A673 (cell line): ENCODE results near the gene CD79A. TPM values are rescaled to one million over a fixed set of nuclear protein-coding genes. Genes with fewer than 3 reads are reported as not detected.

Experiments used
- BruUV-seq: library from RNA; stranded (reverse); fragments of 400-500 nt; replicated peaks from 2 replicates; lab custom pipeline; 2021; lab: Mats Ljungman, UMichigan
- CTCF ChIA-PET: fragments of 300-600 bp; sonication (Branson Sonifier 250); formaldehyde crosslinking; loops from one replicate; lab custom pipeline; 2022; ENCODE audit warnings: antibody characterized with exemption; lab: Charles Lee
- POLR2A ChIA-PET: fragments of 300-600 bp; sonication (Branson Sonifier 250); formaldehyde crosslinking; loops from one replicate; lab custom pipeline; 2022; ENCODE audit warnings: antibody characterized with exemption; ENCODE audit not compliant: low non-redundant PET; lab: Charles Lee
- DNase-seq: peaks from one replicate; pipeline ENCODE4 v3.0.0-alpha.2; 2015; ENCODE audit warnings: low spot score
- H3K27ac ChIP-seq: fragments of 200-600 bp; sonication (generic); 2 replicates; pipeline ENCODE4 v1.5.1; 2016; ENCODE audit warnings: mixed run types, low read depth, mild to moderate bottlenecking, mixed read lengths, antibody characterized with exemption, low read length; ENCODE audit not compliant: poor library complexity, severe bottlenecking
- H3K27me3 ChIP-seq: fragments of 200-600 bp; sonication (generic); replicated peaks from 2 replicates; pipeline ENCODE4 v1.6.1; 2017; ENCODE audit warnings: mixed run types, low read depth, mild to moderate bottlenecking, mixed read lengths, antibody characterized with exemption, low read length; ENCODE audit not compliant: insufficient read depth, poor library complexity
- H3K36me3 ChIP-seq: fragments of 200-600 bp; sonication (generic); 2 replicates; pipeline ENCODE4 v1.6.1; 2016; ENCODE audit warnings: mixed run types, mild to moderate bottlenecking, mixed read lengths, antibody characterized with exemption, low read length; ENCODE audit not compliant: insufficient read depth, poor library complexity, severe bottlenecking
- H3K4me1 ChIP-seq: fragments of 200-600 bp; sonication (generic); 2 replicates; pipeline ENCODE4 v1.6.1; 2017; ENCODE audit warnings: mixed run types, mild to moderate bottlenecking, mixed read lengths, antibody characterized with exemption, low read length; ENCODE audit not compliant: insufficient read depth, poor library complexity, severe bottlenecking
- H3K4me3 ChIP-seq: fragments of 200-600 bp; sonication (generic); 2 replicates; pipeline ENCODE4 v1.5.1; 2016; ENCODE audit warnings: low read depth, mixed run types, mild to moderate bottlenecking, mixed read lengths, low read length; ENCODE audit not compliant: poor library complexity, severe bottlenecking
- H3K9me3 ChIP-seq: fragments of 200-600 bp; sonication (generic); 2 replicates; pipeline ENCODE4 v1.6.1; 2016; ENCODE audit warnings: mixed run types, low read depth, mild to moderate bottlenecking, mixed read lengths, antibody characterized with exemption, low read length; ENCODE audit not compliant: poor library complexity, severe bottlenecking
- CTCF ChIP-seq: fragments of 300-800, 200-600 bp; sonication (generic); conservative IDR thresholded peaks from 2 replicates; pipeline ENCODE4 v1.5.1; 2017; ENCODE audit warnings: low read depth, mild to moderate bottlenecking, antibody characterized with exemption, low read length, moderate library complexity, mixed read lengths
- EZH2 ChIP-seq: fragments of 200-600 bp; sonication (generic); IDR thresholded peaks from 2 replicates; pipeline ENCODE4 v1.6.1; 2017; ENCODE audit warnings: borderline replicate concordance, low read depth, mild to moderate bottlenecking, mixed read lengths, antibody characterized with exemption, low read length; ENCODE audit not compliant: poor library complexity, severe bottlenecking
- intact Hi-C: fragments of 100-400 bp; cut with micrococcal nuclease; formaldehyde crosslinking; loops from one replicate; pipeline ENCODE4 v1.10.0; 2022; ENCODE audit not compliant: unreplicated experiment
- total RNA-seq: library from RNA; stranded (reverse); gene quantifications from 2 replicates; pipeline ENCODE4 v1.2.3, GENCODE V29; 2021

Gene CD79A
- total RNA-seq, 1 experiment from 2014 or later = 17.8 TPM

GRCh38 chr19:41925208-41926003 is 48.3 kb downstream of the CD79A start:
- TF ChIP-seq CTCF = no peak
- TF ChIP-seq EZH2 = no peak
- H3K4me1 ChIP-seq = peaks cover 22% of the 10 kb centered on the region
- intact Hi-C loops = no loop called here
- POLR2A ChIA-PET = no interaction called here
- CTCF ChIA-PET = no interaction called here
- H3K9me3 ChIP-seq = no peaks in the 10 kb centered on the region
- BruUV-seq = no TSS peak
- H3K4me3 ChIP-seq = no peak overlapping the region
- H3K27me3 ChIP-seq = no peaks in the 10 kb centered on the region
- no peaks in the 10 kb centered on the region for H3K36me3 ChIP-seq
- no peak overlapping the region for H3K27ac ChIP-seq
- no peak for DNase-seq

- POLR2A ChIA-PET = no interaction called here
- peaks cover 26% of the 10 kb centered on the region for H3K4me1 ChIP-seq
- no peaks in the 10 kb centered on the region for H3K36me3 ChIP-seq
- H3K27ac ChIP-seq = no peak overlapping the region
- no peaks in the 10 kb centered on the region for H3K27me3 ChIP-seq
- TF ChIP-seq CTCF (no peak), EZH2 (no peak)
- no peak overlapping the region for H3K4me3 ChIP-seq
- DNase-seq = no peak
- no TSS peak for BruUV-seq
- H3K9me3 ChIP-seq = no peaks in the 10 kb centered on the region
- intact Hi-C loops = no loop called here
- CTCF ChIA-PET = interaction anchor here (0.7 kb wide), 1 partner anchor 1782 kb away, joined by 16 read pairs; no protein-coding TSS in a partner anchor
Observed at GRCh38 chr19:41926028-41926762, 49.1 kb downstream of the CD79A start.

- Histone ChIP-seq H3K9me3 (no peaks in the 10 kb centered on the region), H3K27ac (no peak overlapping the region), H3K27me3 (no peaks in the 10 kb centered on the region), H3K4me1 (peaks cover 31% of the 10 kb centered on the region), H3K4me3 (no peak overlapping the region), H3K36me3 (no peaks in the 10 kb centered on the region)
- ChIA-PET POLR2A (no interaction called here), CTCF (no interaction called here)
- no TSS peak for BruUV-seq
- intact Hi-C loops = no loop called here
- DNase-seq = no peak
- TF ChIP-seq CTCF (no peak), EZH2 (no peak)
Observed at GRCh38 chr19:41926763-41927496, 49.9 kb downstream of the CD79A start.
